LNCaP clone FGC (cell line): ENCODE measurements around the gene ADGRV1.

Source experiments
- DNase-seq: peaks from one replicate; pipeline ENCODE4 v3.0.0-alpha.2; 2011; ENCODE audit warnings: low read depth
- H3K4me3 ChIP-seq: 2 replicates; pipeline ENCODE4 v1.5.1; 2011; ENCODE audit warnings: mild to moderate bottlenecking, low read depth, low read length, control low read depth
- TF ChIP-seq, protein P1 (sequence below): IDR thresholded peaks from 2 replicates; pipeline ENCODE4 v1.5.1; 2012; ENCODE audit warnings: mild to moderate bottlenecking; ENCODE audit not compliant: control insufficient read depth, insufficient read depth; ENCODE audit errors: extremely low read depth

Gene ADGRV1

DNA sequence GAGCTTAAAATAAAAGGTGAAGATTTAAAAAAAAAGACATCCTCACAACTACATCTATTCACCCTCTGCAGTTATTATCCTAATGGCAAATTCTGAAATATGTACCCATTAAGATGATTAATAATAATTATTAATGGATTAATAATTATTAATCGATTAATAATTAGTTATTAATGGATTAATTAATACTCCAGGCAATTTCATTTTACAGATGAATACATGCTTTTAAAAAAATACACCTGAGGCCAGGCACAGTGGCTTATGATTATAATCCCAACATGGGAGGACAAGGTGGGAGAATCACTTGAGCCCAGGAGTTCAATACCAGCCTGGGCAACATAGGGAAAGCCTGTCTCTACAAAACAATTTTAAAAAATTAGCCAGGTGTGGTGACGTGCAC is 642.1 kb downstream of the ADGRV1 start:
- no peak overlapping the region for H3K4me3 ChIP-seq
- TF ChIP-seq, protein P1, sequence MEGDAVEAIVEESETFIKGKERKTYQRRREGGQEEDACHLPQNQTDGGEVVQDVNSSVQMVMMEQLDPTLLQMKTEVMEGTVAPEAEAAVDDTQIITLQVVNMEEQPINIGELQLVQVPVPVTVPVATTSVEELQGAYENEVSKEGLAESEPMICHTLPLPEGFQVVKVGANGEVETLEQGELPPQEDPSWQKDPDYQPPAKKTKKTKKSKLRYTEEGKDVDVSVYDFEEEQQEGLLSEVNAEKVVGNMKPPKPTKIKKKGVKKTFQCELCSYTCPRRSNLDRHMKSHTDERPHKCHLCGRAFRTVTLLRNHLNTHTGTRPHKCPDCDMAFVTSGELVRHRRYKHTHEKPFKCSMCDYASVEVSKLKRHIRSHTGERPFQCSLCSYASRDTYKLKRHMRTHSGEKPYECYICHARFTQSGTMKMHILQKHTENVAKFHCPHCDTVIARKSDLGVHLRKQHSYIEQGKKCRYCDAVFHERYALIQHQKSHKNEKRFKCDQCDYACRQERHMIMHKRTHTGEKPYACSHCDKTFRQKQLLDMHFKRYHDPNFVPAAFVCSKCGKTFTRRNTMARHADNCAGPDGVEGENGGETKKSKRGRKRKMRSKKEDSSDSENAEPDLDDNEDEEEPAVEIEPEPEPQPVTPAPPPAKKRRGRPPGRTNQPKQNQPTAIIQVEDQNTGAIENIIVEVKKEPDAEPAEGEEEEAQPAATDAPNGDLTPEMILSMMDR, result no peak
- DNase-seq, result no peak

DNA sequence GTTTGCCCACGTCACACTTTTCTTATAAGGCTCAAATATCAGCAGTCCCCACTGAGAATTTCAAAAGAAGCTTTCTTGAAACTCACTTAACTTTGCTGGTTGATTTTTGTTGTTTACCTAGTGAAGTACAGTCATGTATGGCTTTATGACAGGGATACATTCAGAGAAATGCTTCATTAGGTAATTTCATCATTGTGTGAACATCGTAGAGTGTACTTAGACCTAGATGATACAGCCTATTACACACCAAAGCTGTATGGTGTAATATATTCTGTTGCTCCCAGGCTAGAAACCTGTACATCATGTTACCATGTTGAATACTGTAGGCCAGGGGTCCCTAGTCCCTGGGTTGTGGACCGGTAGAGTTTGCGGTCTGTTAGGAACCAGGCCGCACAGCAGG is 647.5 kb downstream of the ADGRV1 start:
- DNase-seq, result no peak
- TF ChIP-seq, protein P1, result no peak
- H3K4me3 ChIP-seq, result no peak overlapping the region

DNA sequence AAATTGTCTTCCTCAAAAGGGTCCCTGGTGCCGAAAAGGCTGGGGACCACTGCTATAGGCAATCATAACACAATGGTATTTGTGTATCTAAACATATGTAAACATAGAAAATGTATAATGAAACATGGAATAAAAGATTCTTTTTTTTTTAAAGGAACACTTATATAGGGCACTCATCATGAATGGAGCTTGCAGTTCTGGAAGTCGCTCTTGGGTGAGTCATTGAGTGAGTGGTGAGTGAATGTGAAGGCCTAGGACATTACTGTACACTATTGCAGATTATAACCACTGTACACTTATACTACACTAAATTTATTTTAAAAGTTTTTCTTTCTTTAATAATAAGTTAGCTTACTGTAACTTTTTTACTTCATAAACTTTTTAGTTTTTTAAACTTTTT is 648.1 kb downstream of the ADGRV1 start:
- DNase-seq, result no peak
- no peak overlapping the region for H3K4me3 ChIP-seq
- TF ChIP-seq, protein P1, result no peak

DNA sequence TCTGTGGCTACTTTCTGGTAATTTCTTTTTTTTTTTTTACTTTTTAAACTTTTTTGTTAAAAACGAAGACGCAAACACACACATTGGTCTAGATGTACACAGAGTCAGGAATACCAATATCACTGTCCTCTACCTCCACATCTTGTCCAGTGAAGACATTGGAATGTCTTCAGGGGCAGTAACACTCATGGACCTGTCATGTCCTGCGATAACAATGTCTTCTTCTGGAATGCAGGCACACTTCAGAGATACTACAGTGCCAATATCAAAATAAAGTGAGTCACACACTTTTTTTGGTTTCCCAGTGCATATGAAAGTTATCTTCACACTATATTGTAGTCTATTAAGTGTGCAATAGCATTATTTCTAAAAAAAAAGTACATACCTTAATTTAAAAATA is 648.7 kb downstream of the ADGRV1 start:
- no peak for DNase-seq
- H3K4me3 ChIP-seq, result no peak overlapping the region
- TF ChIP-seq, protein P1, result no peak

DNA sequence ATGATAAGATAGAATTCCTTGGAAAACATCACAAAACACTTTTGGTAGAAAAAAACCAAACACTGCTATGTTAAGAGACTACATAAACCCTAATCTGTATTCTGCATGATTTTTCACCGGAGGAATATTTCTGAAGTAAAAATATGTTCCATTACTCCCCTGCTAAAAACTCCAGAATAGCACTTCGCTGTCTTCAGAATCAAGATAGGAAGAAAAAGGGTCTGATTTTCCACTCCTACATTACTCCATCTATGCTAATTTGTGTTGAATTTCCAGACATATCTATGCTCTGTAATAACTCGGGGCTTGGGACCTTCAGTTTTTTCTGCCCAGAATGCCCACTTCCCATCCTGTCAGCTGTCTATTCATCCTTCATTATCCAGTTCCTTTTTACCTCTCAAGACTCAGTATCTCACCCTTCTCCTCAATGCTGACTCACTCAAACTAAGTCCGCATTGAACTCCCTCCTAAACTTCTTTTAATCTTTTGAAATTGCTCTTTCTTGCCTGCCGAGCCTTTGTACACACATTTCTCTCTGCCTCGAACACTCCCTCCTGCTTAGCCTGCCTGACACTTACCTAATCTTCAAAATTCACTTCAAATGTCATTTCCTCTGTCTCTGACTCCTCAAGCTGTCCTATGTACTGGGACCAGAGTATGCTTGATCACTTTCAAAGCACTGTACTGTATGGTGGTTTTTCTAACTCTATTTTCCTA is 653.6 kb downstream of the ADGRV1 start:
- TF ChIP-seq, protein P1, result no peak
- no peak overlapping the region for H3K4me3 ChIP-seq
- no peak for DNase-seq

DNA sequence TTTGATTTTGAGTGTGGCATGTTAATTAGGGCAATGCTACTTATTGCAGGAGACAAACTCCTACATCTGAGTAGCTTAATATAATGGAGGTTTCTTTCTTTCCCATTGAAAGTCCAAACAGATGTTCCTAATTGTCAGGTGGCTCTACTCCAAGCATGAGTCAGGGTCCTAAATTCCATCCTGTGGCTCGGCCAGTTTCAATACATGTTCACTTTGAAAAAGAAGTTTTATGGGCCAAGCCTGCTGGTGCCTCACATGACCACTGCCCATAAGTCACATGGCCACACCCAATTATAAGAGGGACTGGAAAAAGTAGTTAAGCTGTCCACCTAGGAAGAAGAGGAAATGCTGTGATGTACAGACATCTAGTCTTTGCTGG is 654.1 kb downstream of the ADGRV1 start:
- H3K4me3 ChIP-seq, result no peak overlapping the region
- DNase-seq, result no peak
- TF ChIP-seq, protein P1, result no peak
